Iris pigment epithelial cell (primary cell): ENCODE results near the gene FCER2.
"Not testable (repeated sequence)": the region's sequence is repeated elsewhere in the genome, so short reads cannot be mapped to it uniquely, and the experiment has no call there.

Experiments used
- DNase-seq: peaks from one replicate; pipeline ENCODE4 v3.0.0-alpha.2; 2011; ENCODE audit warnings: low read depth

Gene FCER2, protein sequence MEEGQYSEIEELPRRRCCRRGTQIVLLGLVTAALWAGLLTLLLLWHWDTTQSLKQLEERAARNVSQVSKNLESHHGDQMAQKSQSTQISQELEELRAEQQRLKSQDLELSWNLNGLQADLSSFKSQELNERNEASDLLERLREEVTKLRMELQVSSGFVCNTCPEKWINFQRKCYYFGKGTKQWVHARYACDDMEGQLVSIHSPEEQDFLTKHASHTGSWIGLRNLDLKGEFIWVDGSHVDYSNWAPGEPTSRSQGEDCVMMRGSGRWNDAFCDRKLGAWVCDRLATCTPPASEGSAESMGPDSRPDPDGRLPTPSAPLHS

DNA sequence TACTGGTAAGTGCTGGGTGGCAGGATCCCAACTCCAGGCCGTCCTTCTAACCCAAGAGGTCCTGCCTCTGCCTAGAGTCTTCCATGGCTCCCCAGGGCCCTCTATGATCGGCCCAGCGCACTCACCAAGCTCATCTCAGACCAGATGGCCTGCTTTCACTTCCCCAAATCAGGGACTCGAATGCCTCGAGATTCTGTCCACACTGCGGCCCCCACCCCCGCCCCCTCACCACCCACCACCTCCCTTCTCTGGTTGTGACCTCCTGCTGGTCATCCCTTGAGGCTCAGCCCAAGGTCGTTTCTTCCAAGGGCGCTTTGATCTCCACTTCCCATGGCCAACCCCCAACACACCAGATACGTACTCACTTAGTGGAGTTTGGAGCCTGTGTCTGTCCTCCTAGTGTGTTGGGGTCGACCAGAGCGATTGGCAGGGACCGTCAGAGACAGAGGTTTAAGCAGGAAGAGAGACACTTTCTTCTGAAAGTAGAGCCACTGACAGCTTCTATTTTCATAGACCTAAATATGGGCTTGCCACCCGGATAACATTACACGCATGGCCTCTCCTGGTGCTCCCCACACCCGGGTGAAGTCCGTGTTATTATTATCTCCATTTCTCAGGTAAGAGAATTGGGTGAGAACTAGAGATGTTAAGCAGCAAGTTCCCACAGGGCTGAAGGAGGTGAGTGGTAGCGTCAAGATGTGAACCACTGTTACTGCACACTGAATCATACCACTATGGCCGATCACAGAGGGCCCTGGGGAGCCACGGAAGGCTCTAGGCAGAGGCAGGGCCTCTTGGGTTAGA, at the start of gene FCER2:
Gene FCER2, minus strand, starts transcription at position 478 of the 804 bp plus-strand sequence. CDS start 2,371 bp downstream, outside the sequence.
- DNase-seq = no peak

DNA sequence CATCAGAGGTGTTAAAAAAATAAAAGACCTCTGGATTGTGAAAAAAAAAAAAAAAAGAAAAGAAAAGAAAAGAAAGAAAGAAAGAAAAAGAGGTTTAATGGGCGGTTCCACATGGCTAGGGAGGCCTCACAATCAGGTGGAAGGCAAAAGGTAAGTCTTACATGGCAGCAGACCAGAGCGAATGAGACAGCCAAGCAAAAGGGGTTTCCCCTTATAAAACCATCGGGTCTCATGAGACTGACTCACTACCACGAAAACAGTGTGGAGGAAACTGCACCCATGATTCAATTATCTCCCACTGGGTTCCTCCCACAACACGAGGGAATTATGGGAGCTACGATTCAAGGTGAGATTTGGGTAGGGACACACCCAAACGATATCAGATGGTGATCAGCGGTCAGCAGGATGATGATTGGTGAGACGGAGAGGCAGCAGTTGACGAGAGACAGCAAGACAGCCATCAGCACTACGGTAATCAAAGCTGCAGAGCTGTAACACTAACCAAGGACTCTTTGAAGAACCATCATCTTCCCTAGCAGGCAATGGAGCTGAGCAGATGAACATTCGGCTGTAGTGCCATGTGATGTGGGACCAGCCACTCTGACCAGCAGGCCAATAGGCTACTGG, 49.3 kb upstream of the FCER2 start:
- peak; percentile 8 for DNase-seq

DNA sequence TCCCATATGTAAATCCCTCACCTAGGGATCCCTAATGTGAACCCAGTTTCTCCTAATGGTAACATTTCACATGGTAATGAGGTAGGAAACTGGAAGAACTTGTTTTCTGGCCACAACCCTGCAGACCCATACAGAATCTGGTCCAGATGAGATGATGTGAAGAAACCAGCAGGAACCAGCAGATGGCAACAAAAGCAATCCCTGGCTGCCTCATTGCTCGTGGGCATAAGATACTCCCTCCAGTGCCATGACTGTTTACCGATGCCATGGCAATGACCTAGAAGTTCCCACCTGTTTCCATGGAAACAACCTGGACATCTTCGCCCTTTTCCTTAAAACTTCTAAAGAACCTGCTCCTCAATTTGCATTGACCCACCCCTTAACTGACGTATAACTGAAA, 46.8 kb upstream of the FCER2 start:
- DNase-seq = peak; percentile 10

- no peak for DNase-seq
Observed at GRCh38 chr19:7748171-7748570, 46.2 kb upstream of the FCER2 start.

DNA sequence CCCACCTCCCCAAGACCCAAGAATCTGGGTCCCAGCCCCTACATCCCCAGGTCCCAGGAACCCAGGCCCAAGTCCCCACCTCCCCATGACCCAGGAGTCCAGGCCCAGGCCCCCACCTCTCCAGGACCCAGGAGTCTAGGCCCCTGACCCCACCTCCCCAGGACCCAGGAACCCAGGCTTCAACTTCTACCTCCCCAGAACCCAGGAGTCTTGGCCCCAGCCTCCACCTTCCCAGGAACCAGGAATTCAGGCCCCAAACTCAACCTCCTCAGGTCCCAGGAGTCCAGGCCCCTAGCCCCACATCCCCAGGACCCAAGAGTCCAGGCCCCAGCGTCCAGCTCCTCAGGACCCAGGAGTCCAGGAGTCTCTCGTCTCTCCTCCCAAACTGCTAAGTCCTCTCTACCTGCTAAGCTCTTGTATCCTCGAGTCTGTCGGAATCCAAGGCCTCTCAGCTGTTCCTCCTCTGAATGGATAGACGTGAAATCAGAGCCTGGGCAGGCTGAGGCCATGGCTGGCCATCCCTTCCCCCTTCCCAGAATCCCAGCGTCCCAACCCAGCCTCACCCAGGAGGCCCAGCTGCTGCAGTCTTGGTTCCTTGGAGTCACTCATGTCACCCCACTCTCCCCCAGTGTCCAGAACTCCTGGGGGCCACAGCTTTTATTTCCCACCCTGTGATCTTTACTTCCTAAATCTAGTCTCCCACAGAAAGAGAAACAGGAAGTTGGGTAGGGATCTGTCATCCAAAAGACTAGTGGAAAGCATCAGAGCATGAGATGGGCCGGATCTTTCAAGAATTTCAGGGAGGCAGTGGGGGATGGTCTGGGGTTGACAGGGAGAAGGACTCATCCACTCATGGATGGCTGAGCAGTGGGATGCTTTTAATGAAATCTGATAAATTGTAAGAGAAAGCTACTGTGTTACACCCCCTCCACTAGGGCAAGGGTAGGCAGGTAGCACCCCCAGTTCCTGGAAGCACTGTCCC, 45.3 kb upstream of the FCER2 start, which contains the start of gene CD209:
Gene CD209, minus strand, starts transcription at position 632 of the 982 bp plus-strand sequence. Its CDS starts 23 bp downstream, at position 609.
- DNase-seq = no peak

DNA sequence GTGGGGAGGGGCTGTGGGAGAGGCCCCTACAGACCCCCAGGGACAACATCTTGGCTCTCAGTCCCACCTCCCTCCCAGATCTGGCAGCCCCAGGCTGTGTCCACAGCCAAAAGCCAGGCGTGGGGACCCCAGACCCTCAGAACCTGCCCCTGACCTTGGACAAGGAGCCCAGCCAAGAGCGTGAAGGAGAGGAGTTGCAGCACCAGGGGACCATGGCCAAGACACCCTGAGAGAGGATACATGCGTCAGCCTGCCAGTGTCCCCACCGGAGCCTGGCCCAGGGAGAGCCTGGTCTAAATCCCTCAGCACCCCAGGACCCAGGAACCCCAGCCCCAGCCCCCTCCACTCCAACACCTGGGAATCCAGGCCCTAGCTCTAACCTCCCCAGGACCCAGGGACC, 44.4 kb upstream of the FCER2 start:
- DNase-seq = not testable (repeated sequence)

DNA sequence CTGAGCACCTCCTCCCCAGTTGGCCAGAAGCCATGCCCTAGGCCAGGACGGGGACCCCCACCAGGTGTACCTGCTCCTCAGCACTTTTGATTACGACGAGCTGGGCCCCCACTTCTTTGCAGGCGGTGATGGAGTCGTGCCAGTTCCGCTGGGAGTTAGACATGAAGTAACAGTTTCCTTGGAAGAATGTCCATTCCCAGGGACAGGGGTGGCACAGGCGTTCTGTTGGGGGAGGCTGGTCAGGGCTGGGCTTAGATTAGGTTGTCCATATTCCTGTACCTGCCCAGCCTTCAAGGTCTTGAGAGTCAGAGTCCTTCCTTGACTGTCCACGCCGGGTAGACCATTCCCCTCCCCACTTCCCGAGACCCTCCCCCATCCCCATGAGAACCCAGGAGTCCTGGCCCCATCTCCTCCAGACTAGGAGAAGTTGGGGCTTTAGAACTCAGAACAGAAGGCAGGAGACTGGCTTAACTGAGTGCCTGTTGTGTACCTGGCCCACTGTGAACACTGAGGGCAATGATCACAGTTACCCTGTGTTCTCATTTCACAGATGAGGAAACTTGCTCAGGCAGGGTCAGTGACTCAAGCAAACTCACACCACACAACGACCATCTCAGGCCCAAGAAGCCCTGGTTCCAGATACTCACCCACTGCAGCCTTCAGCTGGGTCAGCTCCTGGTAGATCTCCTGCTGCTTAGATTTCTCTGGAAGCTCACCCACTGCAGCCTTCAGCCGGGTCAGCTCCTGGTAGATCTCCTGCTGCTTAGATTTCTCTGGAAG, 43.1 kb upstream of the FCER2 start:
- DNase-seq = no peak

DNA sequence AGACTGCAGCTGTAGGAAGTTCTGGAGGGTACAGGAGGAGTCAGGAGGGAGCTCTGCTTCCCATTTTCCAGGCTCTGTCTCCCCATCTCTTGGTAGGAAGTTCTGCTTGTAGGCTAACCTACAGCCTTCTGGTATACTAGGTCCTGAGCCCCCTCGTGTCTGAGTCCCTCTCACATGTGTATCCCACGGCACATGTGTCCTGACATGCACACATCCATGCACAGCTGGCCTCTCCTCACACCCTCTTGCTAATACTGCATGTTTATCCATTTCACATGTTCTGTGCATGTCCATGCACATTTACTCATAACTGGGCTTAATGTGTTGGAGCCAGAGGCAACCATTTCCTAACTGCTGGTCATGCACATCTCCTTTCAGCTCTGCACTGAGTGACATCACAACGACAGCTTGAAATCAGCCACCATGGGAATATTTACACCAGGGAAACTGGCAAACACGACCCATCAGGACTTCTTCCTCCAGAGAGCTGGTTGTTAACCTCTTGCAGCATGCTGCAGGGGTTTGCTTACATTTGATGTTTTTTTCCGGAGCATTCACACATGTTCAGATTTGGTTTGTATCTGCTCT, 42.4 kb upstream of the FCER2 start:
- no peak for DNase-seq

DNA sequence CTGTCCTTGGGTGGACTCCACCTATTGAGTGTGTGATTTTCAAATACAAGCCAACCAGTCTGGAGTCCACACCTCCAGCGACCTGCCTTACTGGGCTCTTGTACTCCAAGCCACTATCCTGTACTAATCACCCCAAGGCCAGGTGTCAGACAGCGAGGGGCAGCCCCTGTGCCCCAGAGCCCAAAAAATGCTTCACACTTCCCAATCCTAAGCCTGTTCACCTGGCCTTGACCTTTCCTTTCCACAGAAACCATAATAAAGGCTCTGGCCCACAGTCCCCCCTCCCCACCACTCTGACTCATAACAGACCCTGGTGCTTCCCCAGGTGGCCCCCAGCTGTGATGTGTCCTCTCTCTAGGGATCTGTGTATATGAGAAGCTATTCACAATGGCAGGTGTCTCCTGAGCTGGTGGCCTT, 41.5 kb upstream of the FCER2 start:
- DNase-seq = no peak

- DNase-seq = no peak
Observed at GRCh38 chr19:7742991-7743390, 41.1 kb upstream of the FCER2 start.

GRCh38 chr19:7742575-7742974, 40.6 kb upstream of the FCER2 start:
- DNase-seq = no peak

DNA sequence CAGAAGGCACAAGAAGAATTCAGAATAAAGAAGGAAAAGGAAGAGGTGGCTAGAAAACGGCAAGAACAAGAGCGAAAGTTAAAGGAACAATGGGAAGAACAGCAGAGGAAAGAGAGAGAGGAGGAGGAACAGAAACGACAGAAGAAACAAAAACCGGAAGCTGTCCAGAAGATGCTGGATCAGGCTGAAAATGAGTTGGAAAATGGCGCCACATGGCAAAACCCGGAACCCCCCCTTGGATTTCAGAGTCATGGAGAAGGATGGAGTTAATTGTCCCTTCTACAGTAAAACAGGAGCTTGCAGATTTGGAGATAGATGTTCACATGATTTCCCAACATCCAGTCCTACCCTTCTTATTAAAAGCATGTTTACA, 38.7 kb upstream of the FCER2 start:
- DNase-seq = no peak

- no peak for DNase-seq
Observed at GRCh38 chr19:7739801-7740681, 38.1 kb upstream of the FCER2 start.

GRCh38 chr19:7739211-7739755, 37.4 kb upstream of the FCER2 start:
- no peak for DNase-seq

DNA sequence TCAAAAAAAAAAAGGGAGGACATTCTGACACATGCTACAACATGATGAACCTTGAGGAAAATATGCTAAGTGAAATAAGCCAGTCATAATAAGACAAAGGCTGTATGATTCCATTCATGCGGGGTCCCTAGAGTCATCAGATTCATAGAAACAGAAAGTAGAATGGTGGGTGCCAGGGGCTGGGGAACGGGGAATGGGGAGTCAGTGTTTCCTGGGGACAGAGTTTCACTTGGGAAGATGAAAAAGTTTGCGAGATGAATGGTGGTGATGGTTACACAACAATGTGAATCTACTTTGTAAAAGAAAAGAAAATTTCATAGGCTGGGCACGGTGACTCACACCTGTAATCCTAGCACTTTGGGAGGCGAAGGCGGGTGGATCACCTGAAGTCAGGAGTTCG, 36.1 kb upstream of the FCER2 start:
- DNase-seq = no peak

GRCh38 chr19:7737215-7737614, 35.3 kb upstream of the FCER2 start:
- no peak for DNase-seq

DNA sequence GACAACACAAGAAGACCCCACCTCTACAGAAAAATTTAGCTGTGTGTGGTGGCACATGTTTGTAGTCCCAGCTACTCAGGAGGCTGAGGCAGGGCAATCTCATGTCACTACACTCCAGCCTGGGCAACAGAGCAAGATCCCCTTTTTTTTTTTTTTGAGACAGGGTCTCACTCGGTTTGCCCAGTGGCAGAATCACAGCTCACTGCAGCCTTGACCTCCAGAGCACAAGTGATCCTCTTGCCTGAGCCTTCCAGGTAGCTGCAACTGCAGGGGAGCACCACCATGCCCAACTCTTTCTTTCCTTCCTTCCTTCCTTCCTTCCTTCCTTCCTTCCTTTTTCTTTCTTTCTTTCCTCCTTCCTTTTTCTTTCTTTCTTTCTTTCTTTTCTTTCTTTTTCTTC, 34.2 kb upstream of the FCER2 start:
- DNase-seq = no peak

GRCh38 chr19:7734220-7735203, 32.6 kb upstream of the FCER2 start:
- peak; percentile 20 for DNase-seq
